Measurements from ENCODE around the gene AKAP12. TPM values are rescaled to one million over a fixed set of nuclear protein-coding genes. Genes with fewer than 3 reads are reported as not detected.

AKAP12 gene
- total RNA-seq, 1 donor from 2014 or later = 138 TPM

DNA sequence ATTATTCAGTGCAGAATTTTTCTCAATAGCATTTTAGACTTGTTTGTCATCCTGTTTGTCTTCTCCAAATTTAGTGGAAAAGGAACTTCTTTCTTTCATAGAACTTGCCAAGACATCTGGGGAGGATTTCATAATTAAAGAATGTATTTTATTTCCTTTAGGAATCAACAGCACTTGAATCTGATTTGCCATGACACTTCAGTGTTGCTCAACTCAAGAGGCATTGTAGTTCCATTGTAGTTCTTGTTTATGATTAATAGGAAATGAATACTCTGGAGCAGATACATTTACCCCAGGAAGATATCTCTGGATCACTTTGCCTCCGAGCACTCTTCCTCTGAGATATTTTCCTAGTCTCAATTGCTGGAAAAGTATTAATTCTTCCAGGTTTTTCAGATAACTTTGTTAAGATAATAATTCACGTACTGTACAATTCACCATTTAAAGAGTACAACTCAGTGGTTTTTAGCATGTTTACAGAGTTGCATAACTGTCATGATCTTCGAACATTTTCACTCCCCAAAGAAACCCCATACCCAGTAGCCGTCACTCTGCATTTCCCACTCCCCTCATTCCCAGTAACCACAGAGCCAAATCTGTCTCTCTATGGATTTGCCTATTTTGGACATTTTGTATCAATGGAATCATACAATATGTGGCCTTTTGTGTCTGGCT lies 29.7 kb downstream of the AKAP12 start:
- TF ChIP-seq, protein P1, sequence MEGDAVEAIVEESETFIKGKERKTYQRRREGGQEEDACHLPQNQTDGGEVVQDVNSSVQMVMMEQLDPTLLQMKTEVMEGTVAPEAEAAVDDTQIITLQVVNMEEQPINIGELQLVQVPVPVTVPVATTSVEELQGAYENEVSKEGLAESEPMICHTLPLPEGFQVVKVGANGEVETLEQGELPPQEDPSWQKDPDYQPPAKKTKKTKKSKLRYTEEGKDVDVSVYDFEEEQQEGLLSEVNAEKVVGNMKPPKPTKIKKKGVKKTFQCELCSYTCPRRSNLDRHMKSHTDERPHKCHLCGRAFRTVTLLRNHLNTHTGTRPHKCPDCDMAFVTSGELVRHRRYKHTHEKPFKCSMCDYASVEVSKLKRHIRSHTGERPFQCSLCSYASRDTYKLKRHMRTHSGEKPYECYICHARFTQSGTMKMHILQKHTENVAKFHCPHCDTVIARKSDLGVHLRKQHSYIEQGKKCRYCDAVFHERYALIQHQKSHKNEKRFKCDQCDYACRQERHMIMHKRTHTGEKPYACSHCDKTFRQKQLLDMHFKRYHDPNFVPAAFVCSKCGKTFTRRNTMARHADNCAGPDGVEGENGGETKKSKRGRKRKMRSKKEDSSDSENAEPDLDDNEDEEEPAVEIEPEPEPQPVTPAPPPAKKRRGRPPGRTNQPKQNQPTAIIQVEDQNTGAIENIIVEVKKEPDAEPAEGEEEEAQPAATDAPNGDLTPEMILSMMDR (conservative IDR thresholded peaks at IDR 0.05) = no peak
- H3K4me1 Mint-ChIP-seq (ENCODE audit: unreplicated experiment) = peaks cover 12% of the 10 kb centered on the region
- no peaks in the 10 kb centered on the region for H3K9me3 Mint-ChIP-seq
- H3K36me3 Mint-ChIP-seq = peaks cover 5% of the 10 kb centered on the region
- DNase-seq (ENCODE audit: extremely low spot score, unreplicated experiment) = no peak
- no peak overlapping the region for H3K27ac Mint-ChIP-seq
- peak overlapping the region; percentile 23 for H3K4me3 Mint-ChIP-seq
- H3K27me3 Mint-ChIP-seq = no peaks in the 10 kb centered on the region

DNA sequence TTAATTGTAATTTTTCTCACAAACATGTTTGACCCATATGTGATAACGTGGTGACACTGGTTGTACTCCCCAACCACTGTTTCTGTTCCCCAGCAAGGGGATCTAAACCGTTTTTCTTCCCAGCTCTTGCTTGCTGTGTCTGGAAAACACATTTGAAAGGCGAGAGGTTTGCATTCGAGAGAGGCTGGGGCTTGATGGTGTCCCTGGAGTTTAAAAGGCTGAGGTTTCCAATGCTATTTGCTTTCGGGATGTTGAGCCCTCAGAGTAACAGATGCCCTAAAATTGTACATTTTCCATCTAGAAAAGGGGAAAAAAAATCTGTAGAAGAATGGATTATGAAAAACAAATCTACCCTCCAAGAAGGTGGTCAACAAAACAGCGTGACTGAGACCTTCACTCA lies 35.4 kb downstream of the AKAP12 start:
- Mint-ChIP-seq H3K27ac (no peak overlapping the region), H3K9me3 (no peaks in the 10 kb centered on the region), H3K27me3 (no peaks in the 10 kb centered on the region), H3K4me1 (ENCODE audit: unreplicated experiment) (peaks cover 25% of the 10 kb centered on the region), H3K4me3 (no peak overlapping the region), H3K36me3 (peaks cover 3% of the 10 kb centered on the region)
- DNase-seq (ENCODE audit: extremely low spot score, unreplicated experiment) = no peak
- TF ChIP-seq, protein P1 (conservative IDR thresholded peaks at IDR 0.05) = no peak

GRCh38 chr6:151275566-151275965 lies 35.8 kb downstream of the AKAP12 start:
- no peak overlapping the region for H3K27ac Mint-ChIP-seq
- TF ChIP-seq, protein P1 (conservative IDR thresholded peaks at IDR 0.05) = no peak
- no peak for DNase-seq (ENCODE audit: extremely low spot score, unreplicated experiment)
- no peaks in the 10 kb centered on the region for H3K9me3 Mint-ChIP-seq
- H3K36me3 Mint-ChIP-seq = peaks cover 3% of the 10 kb centered on the region
- peaks cover 22% of the 10 kb centered on the region for H3K4me1 Mint-ChIP-seq (ENCODE audit: unreplicated experiment)
- no peak overlapping the region for H3K4me3 Mint-ChIP-seq
- H3K27me3 Mint-ChIP-seq = no peaks in the 10 kb centered on the region

DNA sequence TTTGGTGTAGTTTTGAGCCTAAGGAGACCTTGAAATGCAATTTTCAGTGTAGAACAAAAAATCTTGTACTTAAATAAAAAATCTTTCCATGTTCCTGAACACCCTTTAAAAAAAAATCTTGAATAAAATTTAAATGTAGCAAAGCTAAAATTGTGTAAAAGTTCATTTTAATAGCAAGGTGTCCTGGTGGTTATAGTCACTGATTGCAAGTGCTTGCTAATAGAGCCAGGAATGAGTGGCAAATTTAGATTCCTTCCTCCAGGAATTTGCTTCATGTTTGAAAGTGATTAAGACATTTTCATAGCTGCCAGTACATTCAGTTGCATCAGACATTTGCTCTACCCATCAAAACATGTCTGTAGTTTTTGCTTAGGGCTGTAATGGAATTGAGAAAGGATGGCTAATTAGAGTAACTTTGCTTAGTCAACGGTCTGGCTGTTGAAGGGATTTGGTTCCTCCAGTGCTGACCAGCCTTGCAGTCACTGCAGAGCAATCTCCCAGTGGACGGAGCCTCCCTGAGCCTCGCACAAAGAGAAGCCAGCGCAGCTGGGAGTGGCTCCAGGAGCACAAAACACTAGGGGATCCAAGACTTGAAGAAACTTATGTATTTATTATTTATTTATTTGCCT lies 36.5 kb downstream of the AKAP12 start:
- DNase-seq (ENCODE audit: extremely low spot score, unreplicated experiment) = no peak
- TF ChIP-seq, protein P1 (conservative IDR thresholded peaks at IDR 0.05) = no peak
- peaks cover 3% of the 10 kb centered on the region for H3K36me3 Mint-ChIP-seq
- H3K9me3 Mint-ChIP-seq = no peaks in the 10 kb centered on the region
- no peaks in the 10 kb centered on the region for H3K27me3 Mint-ChIP-seq
- peaks cover 18% of the 10 kb centered on the region for H3K4me1 Mint-ChIP-seq (ENCODE audit: unreplicated experiment)
- no peak overlapping the region for H3K4me3 Mint-ChIP-seq
- H3K27ac Mint-ChIP-seq = no peak overlapping the region

- Mint-ChIP-seq H3K4me1 (ENCODE audit: unreplicated experiment) (peaks cover 36% of the 10 kb centered on the region), H3K27ac (no peak overlapping the region)
Measured at GRCh38 chr6:151279891-151280290, 40.1 kb downstream of the AKAP12 start.

More at GRCh38 chr6:151279891-151280290, 40.1 kb downstream of the AKAP12 start:
- TF ChIP-seq, protein P1 (conservative IDR thresholded peaks at IDR 0.05) = no peak
- H3K9me3 Mint-ChIP-seq = no peaks in the 10 kb centered on the region
- no peak overlapping the region for H3K4me3 Mint-ChIP-seq
- H3K27me3 Mint-ChIP-seq = no peaks in the 10 kb centered on the region
- peaks cover 8% of the 10 kb centered on the region for H3K36me3 Mint-ChIP-seq
- no peak for DNase-seq (ENCODE audit: extremely low spot score, unreplicated experiment)

All from type B pancreatic cell (in vitro differentiated cells).